GM20000 (cell line): ENCODE measurements around the gene PHKA2.

Experiments used
- DNase-seq: peaks from one replicate; pipeline ENCODE4 v3.0.0; 2012; ENCODE audit warnings: low spot score
- TF ChIP-seq, protein P1 (sequence below): IDR thresholded peaks from 2 replicates; pipeline ENCODE4 v1.5.1; 2012; ENCODE audit warnings: mild to moderate bottlenecking, control low read depth; ENCODE audit errors: extremely low read depth, missing control alignments

Gene PHKA2

DNA sequence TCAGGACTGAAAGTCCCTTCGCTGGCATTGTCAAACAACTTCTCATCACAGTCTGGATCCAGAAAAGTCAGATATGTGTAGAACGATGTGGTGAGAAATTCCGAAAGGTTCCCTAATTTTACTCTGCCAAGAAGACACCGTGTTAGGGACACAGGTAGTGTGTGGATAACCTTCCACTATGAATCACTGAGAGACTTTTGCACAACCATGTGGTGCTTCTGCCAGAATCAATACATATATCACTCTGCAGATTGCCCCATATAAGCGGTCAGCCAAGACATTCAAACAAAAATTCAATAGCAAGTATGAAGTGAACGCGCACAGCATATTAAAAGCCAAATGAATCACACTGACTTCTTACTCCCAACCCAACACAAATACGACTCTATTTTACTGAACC is 63.8 kb downstream of the PHKA2 start:
- TF ChIP-seq, protein P1, sequence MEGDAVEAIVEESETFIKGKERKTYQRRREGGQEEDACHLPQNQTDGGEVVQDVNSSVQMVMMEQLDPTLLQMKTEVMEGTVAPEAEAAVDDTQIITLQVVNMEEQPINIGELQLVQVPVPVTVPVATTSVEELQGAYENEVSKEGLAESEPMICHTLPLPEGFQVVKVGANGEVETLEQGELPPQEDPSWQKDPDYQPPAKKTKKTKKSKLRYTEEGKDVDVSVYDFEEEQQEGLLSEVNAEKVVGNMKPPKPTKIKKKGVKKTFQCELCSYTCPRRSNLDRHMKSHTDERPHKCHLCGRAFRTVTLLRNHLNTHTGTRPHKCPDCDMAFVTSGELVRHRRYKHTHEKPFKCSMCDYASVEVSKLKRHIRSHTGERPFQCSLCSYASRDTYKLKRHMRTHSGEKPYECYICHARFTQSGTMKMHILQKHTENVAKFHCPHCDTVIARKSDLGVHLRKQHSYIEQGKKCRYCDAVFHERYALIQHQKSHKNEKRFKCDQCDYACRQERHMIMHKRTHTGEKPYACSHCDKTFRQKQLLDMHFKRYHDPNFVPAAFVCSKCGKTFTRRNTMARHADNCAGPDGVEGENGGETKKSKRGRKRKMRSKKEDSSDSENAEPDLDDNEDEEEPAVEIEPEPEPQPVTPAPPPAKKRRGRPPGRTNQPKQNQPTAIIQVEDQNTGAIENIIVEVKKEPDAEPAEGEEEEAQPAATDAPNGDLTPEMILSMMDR: no peak
- no peak for DNase-seq

DNA sequence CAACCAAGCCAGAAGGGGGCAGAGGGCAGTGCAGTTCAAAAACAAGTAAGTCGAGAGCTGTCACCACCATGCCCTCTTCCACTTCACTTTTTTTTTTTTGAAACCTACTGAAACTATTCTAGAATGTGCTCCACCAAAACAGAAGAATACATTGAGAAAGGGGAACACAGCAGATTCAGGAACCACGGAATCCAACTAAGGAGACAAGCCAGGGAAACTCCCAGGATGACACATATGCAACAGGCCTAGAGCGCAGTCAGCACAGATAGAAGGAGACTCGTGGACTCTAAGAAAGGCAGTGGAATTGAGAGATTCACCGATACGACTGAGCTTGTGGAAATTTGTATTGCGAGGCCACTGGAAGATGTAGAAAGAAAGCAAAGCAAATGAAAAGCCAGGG is 66.1 kb downstream of the PHKA2 start:
- TF ChIP-seq, protein P1: no peak
- DNase-seq: no peak

DNA sequence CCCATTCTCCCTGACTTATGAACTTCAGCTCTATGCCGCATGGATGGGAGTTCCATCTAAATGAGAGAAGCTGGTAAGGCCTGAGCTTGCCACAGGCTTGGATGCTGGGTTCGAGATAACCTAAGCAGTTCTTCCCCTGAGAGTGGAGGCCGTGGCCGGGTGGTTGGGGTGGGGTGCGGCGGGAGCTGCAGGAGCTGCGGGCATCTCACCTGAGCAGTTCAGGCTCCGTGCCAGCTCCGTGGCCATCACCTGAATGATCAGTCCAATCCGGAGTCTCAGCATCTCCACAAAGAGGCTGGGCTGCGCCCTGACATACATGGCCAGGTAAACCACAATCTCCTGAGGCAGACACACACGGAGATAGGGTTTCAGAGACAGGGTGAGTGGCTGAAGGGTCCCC is 77.6 kb downstream of the PHKA2 start:
- TF ChIP-seq, protein P1: no peak
- DNase-seq: no peak

DNA sequence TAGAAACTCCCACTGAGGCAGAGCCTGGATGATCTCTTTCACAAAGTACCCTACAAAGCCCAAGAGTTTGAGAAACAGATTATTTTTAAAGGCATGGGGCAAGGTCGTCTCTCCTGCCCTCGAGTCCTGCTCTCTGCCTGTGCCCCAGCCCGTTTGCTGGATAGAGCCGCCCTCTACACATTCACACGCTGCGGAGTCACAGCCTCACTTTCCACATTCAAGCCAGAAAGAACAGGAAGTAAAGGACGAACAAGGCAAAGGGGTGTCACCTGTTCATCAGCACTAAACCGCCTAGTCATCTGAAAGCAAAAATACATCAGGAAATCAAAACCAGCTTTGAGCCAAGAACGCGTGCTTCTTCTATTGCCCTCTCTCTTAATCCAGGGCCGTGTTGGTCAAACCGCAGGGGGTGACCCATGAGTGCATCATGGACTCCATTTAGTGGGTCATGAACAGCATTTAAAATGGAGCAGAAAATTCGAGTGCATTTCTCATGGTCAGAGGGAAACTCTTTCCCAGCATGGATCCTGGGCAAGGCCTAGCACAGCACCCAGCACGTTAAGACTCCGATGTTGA is 83.4 kb downstream of the PHKA2 start:
- TF ChIP-seq, protein P1: no peak

DNA sequence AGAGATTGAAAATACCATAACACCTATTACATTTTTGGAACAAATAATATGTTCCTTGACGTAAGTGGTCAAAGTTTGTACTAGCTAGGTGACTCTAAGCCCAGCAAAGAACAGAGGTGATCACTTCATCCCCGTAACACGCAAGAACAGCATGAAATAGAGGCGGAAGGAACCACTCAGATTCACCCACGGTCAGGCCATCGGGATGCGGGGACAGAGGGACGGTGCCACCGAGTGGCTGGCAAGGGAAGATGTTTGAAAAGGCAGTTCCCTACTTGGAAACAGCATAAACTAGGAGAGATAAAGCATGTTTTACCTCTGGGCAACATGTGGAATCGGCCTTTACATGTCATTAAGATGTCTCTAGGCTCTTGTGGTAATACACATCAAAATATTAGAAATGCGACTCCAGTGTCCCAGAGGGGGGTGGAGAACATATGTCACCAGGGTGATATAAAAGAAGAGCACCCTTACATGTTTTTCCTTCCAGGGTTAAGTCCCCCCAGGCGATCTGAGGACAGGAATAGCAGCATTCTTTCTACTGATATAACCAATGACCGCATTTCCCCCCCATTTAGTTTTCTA is 84.0 kb downstream of the PHKA2 start:
- TF ChIP-seq, protein P1: no peak
- DNase-seq: peak; percentile 33

More for the DNA sequence above, 83.4 kb downstream of the PHKA2 start:
- no peak for DNase-seq

DNA sequence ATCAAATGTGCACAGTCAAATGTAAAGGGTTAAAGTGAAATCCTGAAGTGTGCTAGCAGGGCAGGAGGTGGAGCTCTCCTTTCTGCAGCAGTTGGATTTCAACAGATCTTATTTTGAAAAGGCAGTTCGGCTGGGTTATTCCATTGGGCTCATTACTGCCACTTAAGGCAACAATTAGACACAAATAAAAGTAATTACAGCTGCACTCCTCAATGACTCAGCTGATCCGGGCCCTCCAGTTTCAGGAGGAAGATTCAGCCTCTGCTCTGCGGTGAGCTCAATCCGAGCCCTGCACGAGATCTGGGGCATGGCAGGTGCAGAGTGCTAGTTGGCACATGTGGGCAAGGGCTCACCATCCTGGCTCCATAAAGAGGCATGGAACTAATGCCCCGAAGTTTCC is 85.4 kb downstream of the PHKA2 start:
- no peak for DNase-seq

DNA sequence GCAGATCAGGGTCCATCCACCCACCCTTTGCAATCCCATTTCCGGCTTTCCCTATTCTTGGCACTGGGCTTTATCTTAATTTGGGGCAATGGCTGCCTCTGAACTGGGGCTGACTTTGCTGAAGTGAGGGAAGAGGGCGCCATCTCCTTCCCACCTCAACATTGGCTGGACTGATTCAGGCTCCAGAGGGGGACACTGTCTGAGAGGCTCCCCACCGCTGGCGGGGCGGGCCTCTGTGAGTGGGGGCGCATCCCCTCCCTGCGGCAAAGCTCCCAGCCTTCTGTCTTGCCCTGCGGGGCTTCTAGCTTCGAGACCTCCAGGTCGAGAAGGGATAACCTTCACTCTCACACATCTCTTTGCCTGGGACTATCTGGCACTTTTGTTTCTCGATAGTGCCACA is 85.8 kb downstream of the PHKA2 start:
- TF ChIP-seq, protein P1: no peak
- DNase-seq: no peak

More for the DNA sequence above, 85.4 kb downstream of the PHKA2 start:
- TF ChIP-seq, protein P1: no peak
